H1 (cell line): Measurements from ENCODE around the gene COPZ2. TPM values are rescaled to one million over a fixed set of nuclear protein-coding genes. Genes with fewer than 3 reads are reported as not detected.

ENCODE experiments used
- CTCF ChIA-PET: fragments of 300-600 bp; sonication (Branson Sonifier 250); formaldehyde crosslinking; loops from one replicate; lab custom pipeline; 2021; ENCODE audit not compliant: partially characterized antibody; lab: Charles Lee
- POLR2A ChIA-PET: fragments of 300-600 bp; sonication (Branson Sonifier 250); formaldehyde crosslinking; loops from one replicate; lab custom pipeline; 2021; ENCODE audit warnings: inconsistent platforms; ENCODE audit not compliant: partially characterized antibody; lab: Charles Lee
- DNase-seq, 2 experiments: peaks; one replicate each; pipeline versions ENCODE4 v3.0.0 to v3.0.0-alpha.2; 2010 to 2022; ENCODE audit warnings: low spot score in 2 of 2, low read depth in 1 of 2, mixed read lengths in 1 of 2
- FAIRE-seq: peaks from 2 replicates; lab custom pipeline; 2011; peaks lifted over from hg19 to GRCh38; lab: Jason Lieb, UNC
- H2AFZ ChIP-seq: 2 replicates; pipeline ENCODE4 v1.8.1; 2012; ENCODE audit warnings: low read length, inconsistent platforms
- H2AK5ac ChIP-seq: 2 replicates; pipeline ENCODE4 v1.6.1; 2013; ENCODE audit warnings: low read depth, low read length
- H2BK120ac ChIP-seq: replicated peaks from 2 replicates; pipeline ENCODE3; 2013; ENCODE audit warnings: low read depth, low read length, inconsistent platforms
- H2BK12ac ChIP-seq: 2 replicates; pipeline ENCODE4 v1.6.1; 2013; ENCODE audit warnings: low read depth, low read length
- H2BK15ac ChIP-seq: 2 replicates; pipeline ENCODE4 v1.6.1; 2013; ENCODE audit warnings: low read length
- H2BK20ac ChIP-seq: 2 replicates; pipeline ENCODE4 v1.6.1; 2013; ENCODE audit warnings: low read length
- H2BK5ac ChIP-seq: 2 replicates; pipeline ENCODE4 v1.6.1; 2013; ENCODE audit warnings: low read depth, low read length
- H3K14ac ChIP-seq: 2 replicates; pipeline ENCODE4 v1.6.1; 2013; ENCODE audit warnings: inconsistent platforms; ENCODE audit not compliant: insufficient read length
- H3K18ac ChIP-seq: 2 replicates; pipeline ENCODE4 v1.6.1; 2013; ENCODE audit warnings: low read length; ENCODE audit errors: extremely low read depth
- H3K23ac ChIP-seq: 2 replicates; pipeline ENCODE4 v1.6.1; 2013; ENCODE audit warnings: inconsistent platforms; ENCODE audit not compliant: insufficient read length
- H3K23me2 ChIP-seq: 2 replicates; pipeline ENCODE4 v1.6.1; 2013; ENCODE audit warnings: low read depth, low read length
- H3K27ac ChIP-seq: 2 replicates; pipeline ENCODE4 v1.6.1; 2011; ENCODE audit warnings: low read depth, low read length, inconsistent platforms
- H3K27me3 ChIP-seq, 4 experiments: replicated peaks in 1 of 4; 1 replicate in 1 of 4; 2 replicates in 3 of 4; pipeline versions ENCODE4 v1.6.1 to v1.8.1; 2011 to 2013; ENCODE audit warnings: low read length in 3 of 4, mild to moderate bottlenecking in 3 of 4, inconsistent platforms in 2 of 4, mixed read lengths in 2 of 4, moderate library complexity in 1 of 4; ENCODE audit not compliant: control insufficient read depth in 3 of 4, insufficient read depth in 3 of 4; ENCODE audit errors: extremely low read depth in 1 of 4
- H3K36me3 ChIP-seq, 4 experiments: 2 replicates each; pipeline versions ENCODE4 v1.6.1 to v1.8.1; 2011 to 2013; ENCODE audit warnings: mild to moderate bottlenecking in 4 of 4, low read length in 3 of 4, moderate library complexity in 2 of 4, control low read depth in 1 of 4, inconsistent platforms in 1 of 4; ENCODE audit not compliant: insufficient read depth in 4 of 4, control insufficient read depth in 2 of 4
- H3K4ac ChIP-seq: replicated peaks from 2 replicates; pipeline ENCODE3; 2013; ENCODE audit warnings: low read length, low read depth, mixed read lengths, inconsistent platforms; ENCODE audit not compliant: insufficient read length
- H3K4me1 ChIP-seq, 4 experiments: replicated peaks in 1 of 4; 1 replicate in 1 of 4; 2 replicates in 3 of 4; pipeline versions ENCODE4 v1.6.1 to v1.8.1; 2011 to 2013; ENCODE audit warnings: low read length in 3 of 4, inconsistent platforms in 2 of 4, mixed read lengths in 1 of 4; ENCODE audit not compliant: insufficient read depth in 4 of 4, control insufficient read depth in 3 of 4
- H3K4me2 ChIP-seq, 2 experiments: 2 replicates each; pipeline versions ENCODE4 v1.6.1 to v1.8.1; 2011 to 2013; ENCODE audit warnings: low read depth in 2 of 2, low read length in 2 of 2, control low read depth in 1 of 2, inconsistent platforms in 1 of 2, mild to moderate bottlenecking in 1 of 2; ENCODE audit not compliant: insufficient read depth in 1 of 2
- H3K4me3 ChIP-seq, 4 experiments: fragments of 200-600, 300-600 bp in 1 of 4; sonication (generic), shearing (Covaris generic), sonication (Bioruptor Twin) in 1 of 4; 2 replicates each; pipeline versions ENCODE4 v1.5.1 to v1.8.1; 2011 to 2016; ENCODE audit warnings: low read length in 4 of 4, low read depth in 3 of 4, control low read depth in 2 of 4, inconsistent platforms in 2 of 4, mild to moderate bottlenecking in 2 of 4, mixed read lengths in 1 of 4, moderate library complexity in 1 of 4; ENCODE audit not compliant: insufficient read depth in 2 of 4; ENCODE audit errors: extremely low read depth in 1 of 4
- H3K56ac ChIP-seq: replicated peaks from 2 replicates; pipeline ENCODE3; 2013; ENCODE audit warnings: low read depth, mild to moderate bottlenecking, mixed read lengths, low read length, inconsistent platforms; ENCODE audit not compliant: insufficient read length
- H3K79me1 ChIP-seq: 2 replicates; pipeline ENCODE4 v1.6.1; 2013; ENCODE audit warnings: low read depth, low read length, control low read depth
- H3K79me2 ChIP-seq, 2 experiments: 2 replicates each; pipeline versions ENCODE4 v1.6.1 to v1.8.1; 2012 to 2013; ENCODE audit warnings: low read length in 2 of 2, mild to moderate bottlenecking in 2 of 2, inconsistent platforms in 1 of 2; ENCODE audit not compliant: insufficient read depth in 2 of 2, control insufficient read depth in 1 of 2
- H3K9ac ChIP-seq, 4 experiments: replicated peaks in 1 of 4; 1 replicate in 1 of 4; 2 replicates in 3 of 4; pipeline versions ENCODE4 v1.6.1 to v1.8.1; 2011 to 2013; ENCODE audit warnings: low read depth in 3 of 4, low read length in 3 of 4, control low read depth in 2 of 4, mild to moderate bottlenecking in 2 of 4, moderate library complexity in 2 of 4, inconsistent platforms in 1 of 4; ENCODE audit errors: extremely low read depth in 1 of 4
- H3K9me3 ChIP-seq, 2 experiments: 2 replicates each; pipeline versions ENCODE4 v1.6.1 to v1.8.1; 2012 to 2013; ENCODE audit warnings: mild to moderate bottlenecking in 2 of 2, moderate library complexity in 2 of 2, control low read depth in 1 of 2, inconsistent platforms in 1 of 2, low read depth in 1 of 2, low read length in 1 of 2, mixed read lengths in 1 of 2; ENCODE audit not compliant: insufficient read depth in 2 of 2
- H4K20me1 ChIP-seq, 2 experiments: replicated peaks in 1 of 2; 2 replicates each; pipeline versions ENCODE3 to v1.8.1; 2011 to 2013; ENCODE audit warnings: inconsistent platforms in 2 of 2, low read length in 2 of 2, mild to moderate bottlenecking in 1 of 2; ENCODE audit not compliant: insufficient read depth in 2 of 2, control insufficient read depth in 1 of 2
- H4K5ac ChIP-seq: 2 replicates; pipeline ENCODE4 v1.6.1; 2013; ENCODE audit warnings: low read length, low read depth, mixed read lengths, inconsistent platforms; ENCODE audit not compliant: insufficient read length
- H4K8ac ChIP-seq: 2 replicates; pipeline ENCODE4 v1.8.0; 2013; ENCODE audit warnings: mild to moderate bottlenecking, moderate library complexity, low read length, inconsistent platforms; ENCODE audit not compliant: insufficient read depth; ENCODE audit errors: extremely low read depth
- H4K91ac ChIP-seq: replicated peaks from 2 replicates; pipeline ENCODE3; 2013; ENCODE audit warnings: low read length, mixed read lengths, inconsistent platforms; ENCODE audit not compliant: insufficient read length
- BACH1 ChIP-seq: IDR thresholded peaks from 2 replicates; pipeline ENCODE4 v1.6.1; 2012; ENCODE audit warnings: low read length, improper control_type of control experiment
- E2F6 ChIP-seq: IDR thresholded peaks from 2 replicates; pipeline ENCODE4 v1.6.1; 2012; ENCODE audit warnings: inconsistent platforms
- JUN ChIP-seq: IDR thresholded peaks from 2 replicates; pipeline ENCODE4 v1.6.1; 2011; ENCODE audit warnings: low read depth, mild to moderate bottlenecking, improper control_type of control experiment, low read length
- MAX ChIP-seq: IDR thresholded peaks from 2 replicates; pipeline ENCODE4 v1.6.1; 2012; ENCODE audit warnings: inconsistent platforms
- SIN3A ChIP-seq, 2 experiments: IDR thresholded peaks in 1 of 2; conservative IDR thresholded peaks in 1 of 2; 2 replicates each; pipeline ENCODE4 v1.6.1; 2011 to 2012; ENCODE audit warnings: low read length in 2 of 2, improper control_type of control experiment in 1 of 2, low read depth in 1 of 2, mild to moderate bottlenecking in 1 of 2
- SP1 ChIP-seq: IDR thresholded peaks from 2 replicates; pipeline ENCODE4 v1.6.1; 2011; ENCODE audit warnings: low read depth, low read length
- SRF ChIP-seq: IDR thresholded peaks from 2 replicates; pipeline ENCODE4 v1.6.1; 2011; ENCODE audit warnings: mild to moderate bottlenecking, low read depth, low read length, moderate library complexity
- TAF1 ChIP-seq: IDR thresholded peaks from 2 replicates; pipeline ENCODE4 v1.6.1; 2011; ENCODE audit warnings: mild to moderate bottlenecking, low read depth, low read length
- TEAD4 ChIP-seq: IDR thresholded peaks from 2 replicates; pipeline ENCODE4 v1.6.1; 2012; ENCODE audit warnings: low read depth, low read length, inconsistent platforms, mixed read lengths
- WGBS, 2 experiments: shearing (Covaris generic) in 1 of 2; methylation state at CpG; one replicate each; pipeline versions ENCODE4 v1.1.6 to v1.1.7; 2013 to 2015; ENCODE audit warnings: low lambda C conversion rate in 2 of 2, mixed read lengths in 2 of 2, inconsistent platforms in 1 of 2, low coverage in 1 of 2, missing lambda C conversion rate in 1 of 2; ENCODE audit not compliant: insufficient replicate concordance in 2 of 2, insufficient coverage in 1 of 2, insufficient read length in 1 of 2; ENCODE audit errors: extremely low coverage in 1 of 2, missing lambda C conversion rate in 1 of 2; 5-methylcytosine and 5-hydroxymethylcytosine counted together
- polyA plus RNA-seq, 7 experiments: library from polyadenylated mRNA; depleted of rRNA in 3 of 7; stranded (reverse) in 5 of 7; unstranded in 2 of 7; fragments of >200 nt in 5 of 7; fragments of 200-250 nt in 2 of 7; gene quantifications; 1 replicate in 5 of 7; 2 replicates in 1 of 7; 4 replicates in 1 of 7; pipeline versions ENCODE4 v1.2.1 to v1.2.3, GENCODE V29; 2011 to 2013; ENCODE audit warnings: missing spikeins in 2 of 7, mixed read lengths in 2 of 7
- total RNA-seq: library from RNA; stranded (reverse); fragmentation: NEBNext Ultra II Directional; extraction: Animal tissue kit (Norgen Biotek cat#: 25700); gene quantifications from 2 replicates; pipeline ENCODE4 v1.2.1, GENCODE V29; 2021

Gene COPZ2
- total and polyA plus RNA-seq, 2 of the 8 experiments (the other 6 are each of a cell fraction or from before 2014, with no cell fraction given) = 0.24 TPM; not detected in 1

- Histone ChIP-seq H4K20me1 (no peaks in the 10 kb centered on the region), H3K4me2 (peak overlapping the region; percentile 42 to 100), H3K18ac (no peak overlapping the region; the same call in 1 of the 2 replicates), H2AK5ac (no peak overlapping the region), H3K4me1 (peaks cover 0 to 21% (median 11%) of the 10 kb centered on the region in 4 experiments; a peak in 5 of 7 replicates), H3K9me3 (no peaks in the 10 kb centered on the region), H2BK20ac (no peak overlapping the region), H3K14ac (no peak overlapping the region), H2AFZ (peak overlapping the region; percentile 98), H3K79me1 (no peaks in the 10 kb centered on the region), H4K5ac (no peak overlapping the region), H3K4ac (no peak overlapping the region), H2BK5ac (no peak overlapping the region), H2BK12ac (0 out of 2 replicates have a peak overlapping the region, but pooled peaks have one; percentile 11), H4K8ac (peak overlapping the region; percentile 63; the same call in 1 of the 2 replicates), H3K4me3 (peak overlapping the region; percentile 30 to 65 (median 50); a peak in 7 of 8 replicates), H3K79me2 (no peaks in the 10 kb centered on the region), H3K36me3 (no peaks in the 10 kb centered on the region), H3K27ac (no peak overlapping the region), H4K91ac (no peak overlapping the region), H2BK15ac (no peak overlapping the region), H3K56ac (no peak overlapping the region), H3K9ac (no peak overlapping the region), H3K23me2 (peaks cover 18% of the 10 kb centered on the region), H3K27me3 (peaks cover 2 to 23% (median 17%) of the 10 kb centered on the region in 4 experiments), H3K23ac (no peak overlapping the region), H2BK120ac (no peak overlapping the region)
- 6% methylated on average over 45 of the region's 56 CpGs; no CpG with 5 or more reads in 1 of the 2 experiments for WGBS, 2 experiments
- CTCF ChIA-PET = interaction anchor here (0.6 to 8.9 kb wide), 28 partner anchors 11 to 597 kb away, joined by 3 to 181 read pairs (median 5); partner anchors contain the start of genes NFE2L1 and SNX11
- POLR2A ChIA-PET = interaction anchor here (2.7 to 28.1 kb wide), 2 partner anchors 11 to 37 kb away, joined by 9 to 1227 read pairs; partner anchors contain the start of gene NFE2L1
- no peak for FAIRE-seq
- DNase-seq = peak; percentile 91 to 99
- TF ChIP-seq TAF1 = 0 out of 2 replicates have a peak, but pooled peaks have one; percentile 23
- peak in 1 of 2 experiments; percentile 93; a peak in 2 of 4 replicates for TF ChIP-seq SIN3A (conservative IDR thresholded peaks at IDR 0.05 in 1 of 2, IDR thresholded peaks at IDR 0.05 in 1 of 2; ENCODE audit: low read depth in 1 of 2, low read length in 2 of 2)
- no peak for TF ChIP-seq SRF
- TF ChIP-seq E2F6 = peak; percentile 80
- TF ChIP-seq SP1 = peak; percentile 79; the same call in 1 of the 2 replicates
- TF ChIP-seq TEAD4 = 0 out of 2 replicates have a peak, but pooled peaks have one; percentile 11
- peak; percentile 73 for TF ChIP-seq MAX
- TF ChIP-seq BACH1 = peak; percentile 48
- no peak for TF ChIP-seq JUN
These were observed 12.3 kb downstream of the COPZ2 start for GRCh38 chr17:48025040-48025903.
